Nephron (organoid): ENCODE results near the gene KCNJ14.

ENCODE experiments used
- H3K27ac Mint-ChIP-seq, 3 experiments: 2 replicates each; pipeline ENCODE4 v1.8.0; 2020; ENCODE audit warnings: mixed read lengths in 3 of 3, mild to moderate bottlenecking in 2 of 3, moderate library complexity in 1 of 3
- H3K27me3 Mint-ChIP-seq: 2 replicates; pipeline ENCODE4 v1.8.0; 2021; ENCODE audit warnings: low read depth, mild to moderate bottlenecking, moderate library complexity, mixed read lengths
- H3K36me3 Mint-ChIP-seq: 2 replicates; pipeline ENCODE4 v1.8.0; 2020; ENCODE audit warnings: low read depth, mixed read lengths
- H3K4me1 Mint-ChIP-seq: 2 replicates; pipeline ENCODE4 v1.8.0; 2020; ENCODE audit warnings: mixed read lengths
- H3K4me3 Mint-ChIP-seq, 3 experiments: 2 replicates each; pipeline ENCODE4 v1.8.0; 2020; ENCODE audit warnings: mild to moderate bottlenecking in 3 of 3, mixed read lengths in 3 of 3, moderate library complexity in 2 of 3
- H3K9me3 Mint-ChIP-seq: 2 replicates; pipeline ENCODE4 v1.8.0; 2020; ENCODE audit warnings: mixed read lengths
- TF ChIP-seq, protein P1 (sequence below), 3 experiments: fragments of 200-600 bp; sonication (generic); IDR thresholded peaks; one replicate each; pipeline ENCODE4 v1.5.0; 2021; ENCODE audit warnings: antibody characterized with exemption in 3 of 3; ENCODE audit not compliant: unreplicated experiment in 3 of 3

KCNJ14 gene

DNA sequence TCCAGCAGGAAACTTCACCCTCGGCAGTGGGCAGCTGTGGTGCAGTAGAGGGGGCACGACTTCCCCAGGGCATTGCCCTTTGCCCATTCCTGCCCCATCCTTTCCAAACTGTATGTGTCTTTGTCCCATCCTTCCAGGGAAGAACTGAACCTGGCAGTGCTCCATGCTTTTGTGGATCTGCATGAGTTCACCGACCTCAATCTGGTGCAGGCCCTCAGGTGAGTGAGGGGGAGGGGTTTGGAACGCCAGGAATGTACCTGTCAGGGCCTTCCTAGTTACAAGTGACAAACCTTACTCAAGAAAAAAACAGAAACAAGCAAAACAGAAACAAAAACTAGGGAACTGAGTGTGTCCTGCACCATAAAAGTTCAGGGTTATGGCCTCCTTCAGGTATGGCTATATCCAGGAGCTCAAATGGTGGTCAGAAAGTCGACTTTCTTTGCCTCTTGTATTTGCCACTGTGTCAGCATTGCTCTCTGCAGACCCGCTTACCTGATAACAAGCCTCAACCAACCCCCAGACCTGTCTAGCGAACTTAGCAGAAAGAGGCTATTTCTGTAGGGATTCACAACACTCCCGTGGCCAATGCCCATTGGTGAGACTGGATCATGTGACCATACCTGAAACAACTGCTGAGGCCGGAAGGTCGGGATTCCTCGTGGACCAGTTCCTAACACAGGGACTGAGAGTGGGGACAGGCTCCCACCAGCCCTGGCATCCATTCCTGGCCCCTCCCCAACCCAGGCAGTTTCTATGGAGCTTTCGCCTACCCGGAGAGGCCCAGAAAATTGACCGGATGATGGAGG lies 18.0 kb downstream of the KCNJ14 start:
- peaks cover 7% of the 10 kb centered on the region for H3K4me1 Mint-ChIP-seq
- peak overlapping the region in 2 of 3 experiments; percentile 43 to 68 for H3K4me3 Mint-ChIP-seq
- TF ChIP-seq, protein P1, sequence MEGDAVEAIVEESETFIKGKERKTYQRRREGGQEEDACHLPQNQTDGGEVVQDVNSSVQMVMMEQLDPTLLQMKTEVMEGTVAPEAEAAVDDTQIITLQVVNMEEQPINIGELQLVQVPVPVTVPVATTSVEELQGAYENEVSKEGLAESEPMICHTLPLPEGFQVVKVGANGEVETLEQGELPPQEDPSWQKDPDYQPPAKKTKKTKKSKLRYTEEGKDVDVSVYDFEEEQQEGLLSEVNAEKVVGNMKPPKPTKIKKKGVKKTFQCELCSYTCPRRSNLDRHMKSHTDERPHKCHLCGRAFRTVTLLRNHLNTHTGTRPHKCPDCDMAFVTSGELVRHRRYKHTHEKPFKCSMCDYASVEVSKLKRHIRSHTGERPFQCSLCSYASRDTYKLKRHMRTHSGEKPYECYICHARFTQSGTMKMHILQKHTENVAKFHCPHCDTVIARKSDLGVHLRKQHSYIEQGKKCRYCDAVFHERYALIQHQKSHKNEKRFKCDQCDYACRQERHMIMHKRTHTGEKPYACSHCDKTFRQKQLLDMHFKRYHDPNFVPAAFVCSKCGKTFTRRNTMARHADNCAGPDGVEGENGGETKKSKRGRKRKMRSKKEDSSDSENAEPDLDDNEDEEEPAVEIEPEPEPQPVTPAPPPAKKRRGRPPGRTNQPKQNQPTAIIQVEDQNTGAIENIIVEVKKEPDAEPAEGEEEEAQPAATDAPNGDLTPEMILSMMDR (IDR thresholded peaks at IDR 0.05; ENCODE audit: unreplicated experiment in 3 of 3): no peak
- H3K27ac Mint-ChIP-seq: peak overlapping the region in 1 of 3 experiments; percentile 56
- no peaks in the 10 kb centered on the region for H3K27me3 Mint-ChIP-seq
- peaks cover 64% of the 10 kb centered on the region for H3K36me3 Mint-ChIP-seq
- no peaks in the 10 kb centered on the region for H3K9me3 Mint-ChIP-seq

DNA sequence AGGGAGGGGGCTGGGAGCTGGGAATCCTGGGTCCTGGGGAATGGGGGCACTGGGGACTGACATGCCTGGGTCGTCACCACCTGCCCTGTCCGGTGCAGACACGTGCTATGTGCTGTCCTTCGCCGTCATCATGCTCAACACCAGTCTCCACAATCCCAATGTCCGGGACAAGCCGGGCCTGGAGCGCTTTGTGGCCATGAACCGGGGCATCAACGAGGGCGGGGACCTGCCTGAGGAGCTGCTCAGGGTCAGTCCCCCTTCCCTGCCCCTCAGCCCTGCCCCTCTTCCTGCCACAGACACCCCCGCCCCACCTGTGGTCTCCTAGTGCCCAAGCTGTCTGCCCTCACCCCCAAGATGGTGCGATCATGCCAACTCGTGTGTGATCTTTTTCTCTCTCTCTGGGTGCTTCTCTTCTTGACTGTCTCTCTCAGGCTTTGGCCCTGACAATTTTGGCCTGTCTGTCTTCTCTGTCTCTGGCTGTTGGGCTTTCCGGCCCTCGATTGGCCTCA lies 18.8 kb downstream of the KCNJ14 start:
- Mint-ChIP-seq H3K27me3 (no peaks in the 10 kb centered on the region), H3K27ac (no peak overlapping the region), H3K4me1 (peaks cover 4% of the 10 kb centered on the region), H3K9me3 (no peaks in the 10 kb centered on the region), H3K36me3 (peaks cover 64% of the 10 kb centered on the region), H3K4me3 (peak overlapping the region; percentile 60 to 77 (median 72))
- TF ChIP-seq, protein P1 (IDR thresholded peaks at IDR 0.05; ENCODE audit: unreplicated experiment in 3 of 3): no peak

DNA sequence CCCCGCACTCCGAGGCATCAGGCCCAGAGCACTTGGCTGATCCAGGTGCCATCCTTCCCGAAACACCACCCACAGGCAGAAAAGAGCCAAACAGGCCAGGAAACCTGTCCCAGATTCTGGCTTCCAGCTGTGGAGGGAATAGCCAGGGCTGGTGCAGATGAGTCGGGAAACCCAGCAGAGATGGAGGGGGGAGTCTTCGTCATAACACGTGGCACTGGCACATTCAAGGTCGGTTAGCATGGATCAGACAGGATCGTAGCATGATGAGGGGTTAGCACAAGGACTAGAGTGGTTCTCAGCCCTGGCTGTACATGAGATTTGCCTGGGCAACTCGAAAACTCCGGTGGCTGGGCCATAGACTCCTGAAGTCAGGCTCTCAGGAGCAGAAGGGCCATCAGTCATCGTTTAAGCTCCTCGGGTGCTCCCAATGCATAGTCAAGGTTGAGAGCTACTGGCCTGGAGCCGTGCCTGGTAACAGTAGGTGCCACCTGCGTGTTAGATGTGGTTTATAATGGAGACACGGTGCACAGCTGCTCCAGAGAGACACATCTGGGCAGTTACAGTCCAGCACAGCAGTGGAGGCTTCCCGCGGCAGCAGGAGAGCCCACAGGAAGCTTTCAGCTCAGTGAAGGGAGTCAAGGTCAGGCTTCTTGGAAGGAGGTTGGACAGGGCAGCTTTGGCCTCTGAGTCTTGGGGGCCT lies 20.1 kb downstream of the KCNJ14 start:
- H3K4me1 Mint-ChIP-seq: peaks cover 4% of the 10 kb centered on the region
- TF ChIP-seq, protein P1 (IDR thresholded peaks at IDR 0.05; ENCODE audit: unreplicated experiment in 3 of 3): no peak
- no peaks in the 10 kb centered on the region for H3K27me3 Mint-ChIP-seq
- H3K4me3 Mint-ChIP-seq: no peak overlapping the region
- H3K27ac Mint-ChIP-seq: no peak overlapping the region
- H3K36me3 Mint-ChIP-seq: peaks cover 64% of the 10 kb centered on the region
- no peaks in the 10 kb centered on the region for H3K9me3 Mint-ChIP-seq

DNA sequence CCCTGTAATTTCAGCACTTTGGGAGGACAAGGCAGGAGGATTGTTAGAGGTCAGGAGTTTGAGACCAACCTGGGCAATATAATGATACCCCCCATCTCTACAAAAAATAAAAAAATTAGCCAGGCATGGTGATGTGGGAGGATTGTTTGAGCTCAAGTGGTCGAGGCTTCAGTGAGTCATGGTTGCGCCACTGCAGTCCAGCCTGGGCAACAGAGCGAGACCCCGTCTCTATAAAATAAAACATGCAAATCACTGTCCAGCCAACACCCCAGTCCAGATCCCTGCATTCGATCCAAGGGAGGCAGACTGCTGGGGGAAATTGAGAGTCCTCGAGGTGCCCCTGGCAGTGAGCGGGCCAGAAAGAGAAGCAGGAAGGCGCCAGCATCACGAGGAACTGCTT lies 20.8 kb downstream of the KCNJ14 start:
- H3K36me3 Mint-ChIP-seq: peaks cover 63% of the 10 kb centered on the region
- TF ChIP-seq, protein P1 (IDR thresholded peaks at IDR 0.05; ENCODE audit: unreplicated experiment in 3 of 3): no peak
- no peak overlapping the region for H3K4me3 Mint-ChIP-seq
- no peaks in the 10 kb centered on the region for H3K9me3 Mint-ChIP-seq
- no peaks in the 10 kb centered on the region for H3K4me1 Mint-ChIP-seq
- H3K27ac Mint-ChIP-seq: no peak overlapping the region
- no peaks in the 10 kb centered on the region for H3K27me3 Mint-ChIP-seq

DNA sequence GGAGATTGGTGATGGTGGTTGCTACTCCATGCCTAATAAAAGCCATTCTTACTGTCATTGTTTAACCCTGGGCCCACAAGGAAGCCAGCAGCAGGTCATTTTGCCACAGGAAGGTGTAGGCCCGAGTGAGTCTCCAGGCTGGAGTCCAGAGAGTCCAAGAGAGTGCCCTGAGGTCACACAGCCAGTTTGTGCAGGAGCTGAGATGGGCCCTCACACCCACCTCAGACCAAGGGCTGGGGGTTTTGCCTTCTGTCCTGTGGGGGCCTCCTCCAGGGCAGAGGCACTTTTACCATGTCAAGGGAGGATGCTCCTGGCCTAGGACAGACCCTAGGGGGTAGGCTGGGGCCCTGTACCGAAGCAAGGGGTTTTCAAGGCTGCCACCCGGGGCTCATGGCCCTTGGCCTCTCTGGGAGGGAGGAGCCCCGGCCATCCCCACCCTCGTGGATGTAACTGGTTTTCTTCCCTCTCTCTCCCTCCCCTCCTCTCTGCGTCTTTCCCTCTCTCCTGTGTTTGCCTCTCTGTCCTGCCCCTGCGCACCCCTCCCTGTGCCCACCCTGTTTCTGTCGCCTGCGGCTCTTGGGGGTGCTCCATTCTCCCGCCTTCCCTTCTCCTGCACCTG lies 21.8 kb downstream of the KCNJ14 start:
- Mint-ChIP-seq H3K4me3 (no peak overlapping the region), H3K27ac (no peak overlapping the region), H3K4me1 (peaks cover 5% of the 10 kb centered on the region), H3K36me3 (peaks cover 63% of the 10 kb centered on the region), H3K27me3 (no peaks in the 10 kb centered on the region), H3K9me3 (no peaks in the 10 kb centered on the region)
- TF ChIP-seq, protein P1 (IDR thresholded peaks at IDR 0.05; ENCODE audit: unreplicated experiment in 3 of 3): no peak
